GM12801 (cell line): ENCODE measurements around the gene TMSB15B.

Experiments used
- TF ChIP-seq, protein P1 (sequence below): IDR thresholded peaks from one replicate; pipeline ENCODE4 v1.5.1; 2011; ENCODE audit warnings: control low read depth; ENCODE audit not compliant: insufficient read length; ENCODE audit errors: extremely low read depth

TMSB15B gene

DNA sequence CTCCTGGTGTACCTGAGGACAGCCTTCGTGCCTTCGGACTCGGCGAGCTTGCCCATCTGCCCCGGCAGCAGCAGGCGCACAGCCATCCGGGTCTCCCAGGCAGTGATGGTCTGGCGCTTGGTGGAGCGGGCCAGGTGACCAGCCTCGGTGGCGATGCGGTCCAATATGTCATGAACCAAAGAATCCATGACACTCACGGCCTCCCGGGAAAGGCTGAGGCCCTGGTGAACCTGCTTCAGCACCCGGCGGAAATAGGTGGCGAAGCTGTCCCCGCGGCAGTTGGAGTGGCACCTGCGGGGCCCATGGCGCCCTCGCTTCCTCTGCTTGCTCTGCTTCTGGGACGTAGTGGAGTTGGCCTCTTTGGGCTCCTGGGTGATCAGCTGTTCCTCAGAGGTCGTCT is 50.7 kb downstream of the TMSB15B start:
- TF ChIP-seq, protein P1, sequence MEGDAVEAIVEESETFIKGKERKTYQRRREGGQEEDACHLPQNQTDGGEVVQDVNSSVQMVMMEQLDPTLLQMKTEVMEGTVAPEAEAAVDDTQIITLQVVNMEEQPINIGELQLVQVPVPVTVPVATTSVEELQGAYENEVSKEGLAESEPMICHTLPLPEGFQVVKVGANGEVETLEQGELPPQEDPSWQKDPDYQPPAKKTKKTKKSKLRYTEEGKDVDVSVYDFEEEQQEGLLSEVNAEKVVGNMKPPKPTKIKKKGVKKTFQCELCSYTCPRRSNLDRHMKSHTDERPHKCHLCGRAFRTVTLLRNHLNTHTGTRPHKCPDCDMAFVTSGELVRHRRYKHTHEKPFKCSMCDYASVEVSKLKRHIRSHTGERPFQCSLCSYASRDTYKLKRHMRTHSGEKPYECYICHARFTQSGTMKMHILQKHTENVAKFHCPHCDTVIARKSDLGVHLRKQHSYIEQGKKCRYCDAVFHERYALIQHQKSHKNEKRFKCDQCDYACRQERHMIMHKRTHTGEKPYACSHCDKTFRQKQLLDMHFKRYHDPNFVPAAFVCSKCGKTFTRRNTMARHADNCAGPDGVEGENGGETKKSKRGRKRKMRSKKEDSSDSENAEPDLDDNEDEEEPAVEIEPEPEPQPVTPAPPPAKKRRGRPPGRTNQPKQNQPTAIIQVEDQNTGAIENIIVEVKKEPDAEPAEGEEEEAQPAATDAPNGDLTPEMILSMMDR = no peak

DNA sequence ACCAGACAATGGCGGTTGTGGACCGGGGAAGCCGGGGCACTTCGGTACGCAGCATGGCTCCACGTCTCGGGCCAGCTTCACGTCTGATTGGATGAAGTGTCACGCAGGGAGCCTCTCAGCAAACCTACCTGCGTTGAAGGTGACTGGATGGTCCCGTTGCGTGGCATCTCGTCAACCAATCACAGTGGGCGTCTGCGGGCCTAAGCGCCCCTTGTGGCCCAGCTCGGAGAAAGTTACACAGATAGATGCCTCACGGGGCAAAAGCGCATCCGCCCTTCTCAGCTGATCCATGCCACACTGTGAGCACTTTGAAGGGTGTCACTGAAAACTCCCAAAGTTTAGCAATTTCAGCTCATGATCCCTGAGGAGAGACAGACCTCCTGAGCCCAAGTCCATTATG is 51.2 kb downstream of the TMSB15B start, which contains the start of gene H2BW1:
Gene H2BW1, minus strand, starts transcription at position 103 of the 400 bp plus-strand sequence. CDS start 132 bp downstream, outside the sequence.
- TF ChIP-seq, protein P1 = no peak
